HepG2 (cell line): ENCODE data around the gene GAS5. TPM values are rescaled to one million over a fixed set of nuclear protein-coding genes. Genes with fewer than 3 reads are reported as not detected.
A peak's percentile ranks its signal among the peaks of the same experiment; 100 is the strongest.

Experiments used
- ATM ChIP-seq: fragments of 450-650 bp; IDR thresholded peaks from 2 replicates; pipeline ENCODE4 v1.7.1; 2017; ENCODE audit warnings: mild to moderate bottlenecking, borderline replicate concordance
- CEBPZ ChIP-seq: IDR thresholded peaks from 2 replicates; pipeline ENCODE4 v1.6.1; 2012; ENCODE audit warnings: low read length, improper control_type of control experiment
- FOXM1 ChIP-seq: sonication (generic); formaldehyde crosslinking; IDR thresholded peaks from 2 replicates; pipeline ENCODE4 v1.5.0; 2020; ENCODE audit warnings: missing genetic modification reagents
- GFI1 ChIP-seq: sonication (generic); formaldehyde crosslinking; IDR thresholded peaks from 2 replicates; pipeline ENCODE4 v1.5.0; 2020; ENCODE audit warnings: missing genetic modification reagents, mild to moderate bottlenecking, borderline replicate concordance
- NFKB2 ChIP-seq: sonication (generic); formaldehyde crosslinking; IDR thresholded peaks from 2 replicates; pipeline ENCODE4 v1.4.0; 2020; ENCODE audit warnings: missing genetic modification reagents, borderline replicate concordance
- RXRA ChIP-seq: sonication (generic); formaldehyde crosslinking; IDR thresholded peaks from 2 replicates; pipeline ENCODE4 v1.5.1; 2020; ENCODE audit warnings: missing genetic modification reagents
- SNRNP70 ChIP-seq: fragments of 200-400 bp; formaldehyde crosslinking; IDR thresholded peaks from 2 replicates; pipeline ENCODE4 v1.6.1; 2017; ENCODE audit warnings: mild to moderate bottlenecking, low read depth, low read length, moderate library complexity
- SYNCRIP ChIP-seq: fragments of 200-400 bp; formaldehyde crosslinking; IDR thresholded peaks from 2 replicates; pipeline ENCODE4 v1.6.1; 2018; ENCODE audit warnings: mild to moderate bottlenecking, low read depth, low read length; ENCODE audit not compliant: insufficient read depth
- U2AF1 ChIP-seq: fragments of 200-400 bp; formaldehyde crosslinking; optimal IDR thresholded peaks from 2 replicates; pipeline ENCODE3; 2017; ENCODE audit warnings: mild to moderate bottlenecking, low read depth, low read length
- ZBTB40 ChIP-seq, 2 experiments: fragments of 450-650 bp in 1 of 2; sonication (generic) in 1 of 2; formaldehyde crosslinking in 1 of 2; IDR thresholded peaks; 2 replicates each; pipeline versions ENCODE4 v1.6.1 to v1.8.0; 2016 to 2022; ENCODE audit warnings: antibody characterized with exemption in 1 of 2, mild to moderate bottlenecking in 1 of 2, missing genetic modification reagents in 1 of 2
- ZBTB44 ChIP-seq: sonication (generic); formaldehyde crosslinking; IDR thresholded peaks from 2 replicates; pipeline ENCODE4 v1.4.0; 2020; ENCODE audit warnings: missing genetic modification reagents
- ZNF264 ChIP-seq: sonication (generic); formaldehyde crosslinking; IDR thresholded peaks from 2 replicates; pipeline ENCODE4 v1.4.0; 2020; ENCODE audit warnings: missing genetic modification reagents
- ZNF274 ChIP-seq: sonication (generic); formaldehyde crosslinking; IDR thresholded peaks from 2 replicates; pipeline ENCODE4 v1.5.1; 2020; ENCODE audit warnings: mild to moderate bottlenecking, missing genetic modification reagents
- ZNF441 ChIP-seq: sonication (generic); formaldehyde crosslinking; IDR thresholded peaks from 2 replicates; pipeline ENCODE4 v1.7.0; 2021; ENCODE audit warnings: missing genetic modification reagents, borderline replicate concordance
- ZNF670 ChIP-seq: sonication (generic); formaldehyde crosslinking; IDR thresholded peaks from 2 replicates; pipeline ENCODE4 v1.8.0; 2022; ENCODE audit warnings: mild to moderate bottlenecking, missing genetic modification reagents, borderline replicate concordance
- polyA plus RNA-seq, 8 experiments: library from polyadenylated mRNA; depleted of rRNA in 3 of 8; stranded (reverse) in 7 of 8; unstranded in 1 of 8; fragments of >200 nt; fragmentation: Illumina TruSeq in 4 of 8; extraction: Trizol in 4 of 8; gene quantifications; 2 replicates each; pipeline versions ENCODE4 v1.2.1 to v1.2.3, GENCODE V29; 2011 to 2016; ENCODE audit warnings: low read depth in 4 of 8, missing spikeins in 1 of 8, mixed read lengths in 1 of 8; ENCODE audit not compliant: insufficient read depth in 1 of 8
- total RNA-seq, 5 experiments: library from RNA; depleted of rRNA; stranded (reverse); fragments of >200 nt; fragmentation: Illumina TruSeq; extraction: Trizol; gene quantifications; 2 replicates each; pipeline ENCODE4 v1.2.3, GENCODE V29; 2016; ENCODE audit warnings: low read depth in 1 of 5

GAS5 gene
- total and polyA plus RNA-seq, 2 of the 13 experiments (the other 11 are each of a cell fraction or from before 2014, with no cell fraction given) = 352 to 738 TPM

GRCh38 chr1:173868266-173869020 is 654 bp upstream of the GAS5 start, which contains the start of gene ZBTB37 (continued):
- TF ChIP-seq U2AF1 = no peak
- no peak for TF ChIP-seq SNRNP70
- TF ChIP-seq ZBTB44 (CRISPR knock-in tag) = no peak
- TF ChIP-seq ZNF264 = peak; percentile 49
- no peak for TF ChIP-seq FOXM1
- TF ChIP-seq ZNF274 (CRISPR knock-in tag) = no peak
- peak; percentile 67; the same call in 1 of the 2 replicates for TF ChIP-seq NFKB2 (CRISPR knock-in tag)
- TF ChIP-seq ZNF670 = no peak; the same call in 1 of the 2 replicates
- peak; percentile 68; the same call in 1 of the 2 replicates for TF ChIP-seq GFI1 (CRISPR knock-in tag)
- TF ChIP-seq ATM = no peak
- peak; percentile 28; the same call in 1 of the 2 replicates for TF ChIP-seq ZBTB40 (IDR thresholded peaks at IDR 0.05)
- no peak for TF ChIP-seq ZBTB40 (CRISPR knock-in tag; IDR thresholded peaks at IDR 0.05)
- peak; percentile 83 for TF ChIP-seq RXRA (CRISPR knock-in tag)
- TF ChIP-seq SYNCRIP = no peak
- TF ChIP-seq ZNF441 (CRISPR knock-in tag) = no peak
- TF ChIP-seq CEBPZ = no peak
